Liver (tissue), 9 donors: ENCODE measurements around the gene FETUB. TPM values are rescaled to one million over a fixed set of nuclear protein-coding genes. Genes with fewer than 3 reads are reported as not detected.
"Not testable (repeated sequence)": the region's sequence is repeated elsewhere in the genome, so short reads cannot be mapped to it uniquely, and the experiment has no call there.

ENCODE experiments used
- DNase-seq: peaks from one replicate; pipeline ENCODE4 v3.0.0-alpha.2; 2017; ENCODE audit warnings: low spot score
- H3K27ac ChIP-seq, 2 donors: one replicate each; pipeline ENCODE4 v1.7.0; 2013; ENCODE audit warnings: inconsistent platforms in 2 of 2, low read length in 2 of 2, control low read depth in 1 of 2, low read depth in 1 of 2, mild to moderate bottlenecking in 1 of 2
- H3K27me3 ChIP-seq, 4 donors: one replicate each; pipeline versions ENCODE4 v1.6.1 to v1.7.0; 2013; ENCODE audit warnings: low read length in 3 of 4, inconsistent platforms in 1 of 4, mild to moderate bottlenecking in 1 of 4, moderate library complexity in 1 of 4; ENCODE audit not compliant: control insufficient read depth in 4 of 4, insufficient read depth in 4 of 4
- H3K36me3 ChIP-seq, 4 donors: one replicate each; pipeline versions ENCODE4 v1.6.1 to v1.7.0; 2013; ENCODE audit warnings: low read length in 3 of 4, mild to moderate bottlenecking in 3 of 4, low read depth in 1 of 4, moderate library complexity in 1 of 4; ENCODE audit not compliant: control insufficient read depth in 4 of 4, insufficient read depth in 3 of 4
- H3K4me1 ChIP-seq, 4 donors: one replicate each; pipeline versions ENCODE4 v1.6.1 to v1.7.0; 2013; ENCODE audit warnings: low read length in 3 of 4, mild to moderate bottlenecking in 3 of 4, moderate library complexity in 1 of 4; ENCODE audit not compliant: control insufficient read depth in 4 of 4, insufficient read depth in 4 of 4
- H3K4me3 ChIP-seq, 3 donors: one replicate each; pipeline versions ENCODE4 v1.6.1 to v1.7.0; 2013; ENCODE audit warnings: low read length in 3 of 3, control low read depth in 1 of 3, low read depth in 1 of 3, mild to moderate bottlenecking in 1 of 3
- H3K9ac ChIP-seq, 2 donors: one replicate each; pipeline ENCODE4 v1.7.0; 2013; ENCODE audit warnings: low read length in 2 of 2, mild to moderate bottlenecking in 2 of 2, moderate library complexity in 2 of 2, control low read depth in 1 of 2, low read depth in 1 of 2
- H3K9me3 ChIP-seq, 4 donors: one replicate each; pipeline versions ENCODE4 v1.6.1 to v1.7.0; 2013; ENCODE audit warnings: low read length in 3 of 4; ENCODE audit not compliant: control insufficient read depth in 4 of 4
- EGR1 ChIP-seq, 2 donors: IDR thresholded peaks; 2 replicates each; pipeline ENCODE4 v1.6.1; 2016 to 2018; ENCODE audit warnings: antibody characterized with exemption in 2 of 2, low read depth in 2 of 2
- FOXA1 ChIP-seq: IDR thresholded peaks from 2 replicates; pipeline ENCODE4 v1.6.1; 2016; ENCODE audit warnings: antibody characterized with exemption
- FOXA2 ChIP-seq: IDR thresholded peaks from 2 replicates; pipeline ENCODE4 v1.6.1; 2016; ENCODE audit warnings: antibody characterized with exemption
- GABPA ChIP-seq, 2 donors: IDR thresholded peaks in 1 of 2; conservative IDR thresholded peaks in 1 of 2; 2 replicates each; pipeline ENCODE4 v1.6.1; 2016; ENCODE audit warnings: antibody characterized with exemption in 2 of 2, mild to moderate bottlenecking in 1 of 2, moderate library complexity in 1 of 2
- HNF4A ChIP-seq, 2 donors: conservative IDR thresholded peaks; 2 replicates each; pipeline ENCODE4 v1.6.1; 2016; ENCODE audit warnings: antibody characterized with exemption in 2 of 2, mild to moderate bottlenecking in 2 of 2
- NR2F2 ChIP-seq: IDR thresholded peaks from 2 replicates; pipeline ENCODE4 v1.6.1; 2016; ENCODE audit warnings: antibody characterized with exemption
- RAD21 ChIP-seq, 2 donors: IDR thresholded peaks; 2 replicates each; pipeline ENCODE4 v1.6.1; 2016; ENCODE audit warnings: antibody characterized with exemption in 2 of 2, mild to moderate bottlenecking in 2 of 2
- SP1 ChIP-seq: IDR thresholded peaks from 2 replicates; pipeline ENCODE4 v1.6.1; 2018; ENCODE audit warnings: antibody characterized with exemption, mild to moderate bottlenecking
- WGBS: extraction: QIAGEN DNeasy Blood & Tissue Kit; methylation state at CpG from one replicate; pipeline ENCODE4 v1.1.7; 2013; 5-methylcytosine and 5-hydroxymethylcytosine counted together
- polyA plus RNA-seq, 2 donors: library from polyadenylated mRNA; stranded (reverse) in 1 of 2; unstranded in 1 of 2; fragments of 200-250 nt in 1 of 2; fragments of >200 nt in 1 of 2; fragmentation: Nextera tagmentation in 1 of 2; extraction: Ambion mirVana in 1 of 2; gene quantifications; one replicate each; pipeline versions ENCODE4 v1.2.1 to v1.2.3, GENCODE V29; 2013 to 2015
- total RNA-seq, 2 donors: library from RNA; depleted of rRNA; stranded (reverse); fragments of >200 nt; gene quantifications; one replicate each; pipeline ENCODE4 v1.2.3, GENCODE V29; 2014
- TF ChIP-seq, protein P1 (sequence below): IDR thresholded peaks from 2 replicates; pipeline ENCODE4 v1.6.1; 2016; ENCODE audit warnings: antibody characterized with exemption, mild to moderate bottlenecking
- TF ChIP-seq, protein P2 (sequence below): IDR thresholded peaks from 2 replicates; pipeline ENCODE4 v1.6.1; 2016; ENCODE audit warnings: antibody characterized with exemption
- TF ChIP-seq, protein P3 (sequence below): IDR thresholded peaks from 2 replicates; pipeline ENCODE4 v1.6.1; 2016; ENCODE audit warnings: antibody characterized with exemption
- TF ChIP-seq, protein P4 (sequence below): fragments of 150-350 bp; IDR thresholded peaks from 2 replicates; pipeline ENCODE4 v1.5.1; 2017; ENCODE audit warnings: improper control_type of control experiment, low read depth, low read length; ENCODE audit not compliant: missing input control
- TF ChIP-seq, protein P5 (sequence below): IDR thresholded peaks from 2 replicates; pipeline ENCODE4 v1.6.1; 2016; ENCODE audit warnings: antibody characterized with exemption
- donor health status: healthy.
- donor health status: healthy.
- donor health status: healthy.
- donor health status: healthy.
- donor health status: healthy.

FETUB gene
- total and polyA plus RNA-seq, 4 donors: 3.1 to 28.6 (median 9.4) TPM

DNA sequence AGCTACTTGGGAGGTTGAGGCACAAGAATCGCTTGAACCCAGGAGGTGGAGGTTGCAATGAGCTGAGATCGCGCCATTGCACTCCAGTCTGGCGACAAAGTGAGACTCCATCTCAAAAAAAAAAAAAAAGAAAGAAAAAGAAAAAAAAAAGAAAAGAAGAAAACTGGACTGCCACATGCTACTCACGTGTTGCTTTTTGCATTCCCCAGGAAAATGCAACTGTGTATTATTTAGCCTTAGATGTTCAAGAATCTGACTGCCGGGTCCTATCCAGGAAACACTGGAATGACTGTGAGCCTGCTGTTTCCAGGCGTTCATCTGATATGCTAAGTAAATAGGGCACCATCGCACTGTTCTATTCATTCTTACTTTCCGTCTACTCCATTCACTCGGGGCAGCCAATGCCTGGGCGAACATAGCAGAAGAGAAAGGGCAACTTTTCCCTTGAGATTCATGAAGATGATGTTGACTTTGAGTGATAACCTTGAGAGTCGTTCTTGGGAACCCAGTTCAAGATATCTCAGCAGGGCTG lies 47.0 kb downstream of the FETUB start:
- no peak for DNase-seq
- no peak overlapping the region for H3K27ac ChIP-seq
- H3K4me3 ChIP-seq: no peak overlapping the region
- H3K4me1 ChIP-seq: no peaks in the 10 kb centered on the region
- no peaks in the 10 kb centered on the region for H3K27me3 ChIP-seq
- TF ChIP-seq EGR1 (IDR thresholded peaks at IDR 0.05; ENCODE audit: low read depth in 2 of 2) (no peak), RAD21 (IDR thresholded peaks at IDR 0.05) (no peak), FOXA2 (no peak)
- TF ChIP-seq, protein P1, sequence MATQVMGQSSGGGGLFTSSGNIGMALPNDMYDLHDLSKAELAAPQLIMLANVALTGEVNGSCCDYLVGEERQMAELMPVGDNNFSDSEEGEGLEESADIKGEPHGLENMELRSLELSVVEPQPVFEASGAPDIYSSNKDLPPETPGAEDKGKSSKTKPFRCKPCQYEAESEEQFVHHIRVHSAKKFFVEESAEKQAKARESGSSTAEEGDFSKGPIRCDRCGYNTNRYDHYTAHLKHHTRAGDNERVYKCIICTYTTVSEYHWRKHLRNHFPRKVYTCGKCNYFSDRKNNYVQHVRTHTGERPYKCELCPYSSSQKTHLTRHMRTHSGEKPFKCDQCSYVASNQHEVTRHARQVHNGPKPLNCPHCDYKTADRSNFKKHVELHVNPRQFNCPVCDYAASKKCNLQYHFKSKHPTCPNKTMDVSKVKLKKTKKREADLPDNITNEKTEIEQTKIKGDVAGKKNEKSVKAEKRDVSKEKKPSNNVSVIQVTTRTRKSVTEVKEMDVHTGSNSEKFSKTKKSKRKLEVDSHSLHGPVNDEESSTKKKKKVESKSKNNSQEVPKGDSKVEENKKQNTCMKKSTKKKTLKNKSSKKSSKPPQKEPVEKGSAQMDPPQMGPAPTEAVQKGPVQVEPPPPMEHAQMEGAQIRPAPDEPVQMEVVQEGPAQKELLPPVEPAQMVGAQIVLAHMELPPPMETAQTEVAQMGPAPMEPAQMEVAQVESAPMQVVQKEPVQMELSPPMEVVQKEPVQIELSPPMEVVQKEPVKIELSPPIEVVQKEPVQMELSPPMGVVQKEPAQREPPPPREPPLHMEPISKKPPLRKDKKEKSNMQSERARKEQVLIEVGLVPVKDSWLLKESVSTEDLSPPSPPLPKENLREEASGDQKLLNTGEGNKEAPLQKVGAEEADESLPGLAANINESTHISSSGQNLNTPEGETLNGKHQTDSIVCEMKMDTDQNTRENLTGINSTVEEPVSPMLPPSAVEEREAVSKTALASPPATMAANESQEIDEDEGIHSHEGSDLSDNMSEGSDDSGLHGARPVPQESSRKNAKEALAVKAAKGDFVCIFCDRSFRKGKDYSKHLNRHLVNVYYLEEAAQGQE: no peak
- H3K9me3 ChIP-seq: no peaks in the 10 kb centered on the region
- H3K9ac ChIP-seq: no peak overlapping the region
- H3K36me3 ChIP-seq: no peaks in the 10 kb centered on the region
- WGBS: 85% methylated on average over 12 of the region's 12 CpGs

DNA sequence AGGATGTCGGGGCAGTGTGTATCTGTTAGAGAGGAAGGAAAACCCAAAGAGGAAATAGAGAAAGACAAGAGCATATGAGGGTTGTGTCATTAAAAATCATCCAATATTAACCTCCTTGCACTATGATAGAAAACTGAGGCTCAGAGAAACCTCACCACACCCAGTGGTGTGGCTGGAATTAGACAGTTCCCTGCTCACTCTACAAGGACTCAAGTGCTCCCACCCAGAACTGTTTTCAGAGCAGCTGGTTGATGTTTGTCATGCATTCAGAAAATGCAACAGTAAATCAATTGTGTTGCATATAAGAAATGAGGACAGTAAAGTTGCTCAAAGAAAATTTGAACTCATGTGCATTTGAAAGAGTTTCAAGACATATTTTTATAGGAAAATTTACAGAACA lies 50.1 kb downstream of the FETUB start:
- not testable (repeated sequence) for H3K36me3 ChIP-seq, H3K9ac ChIP-seq, H3K4me3 ChIP-seq, H3K9me3 ChIP-seq, DNase-seq, H3K27me3 ChIP-seq, H3K27ac ChIP-seq, H3K4me1 ChIP-seq
- WGBS: 75% methylated on average over 1 of the region's 1 CpG

DNA sequence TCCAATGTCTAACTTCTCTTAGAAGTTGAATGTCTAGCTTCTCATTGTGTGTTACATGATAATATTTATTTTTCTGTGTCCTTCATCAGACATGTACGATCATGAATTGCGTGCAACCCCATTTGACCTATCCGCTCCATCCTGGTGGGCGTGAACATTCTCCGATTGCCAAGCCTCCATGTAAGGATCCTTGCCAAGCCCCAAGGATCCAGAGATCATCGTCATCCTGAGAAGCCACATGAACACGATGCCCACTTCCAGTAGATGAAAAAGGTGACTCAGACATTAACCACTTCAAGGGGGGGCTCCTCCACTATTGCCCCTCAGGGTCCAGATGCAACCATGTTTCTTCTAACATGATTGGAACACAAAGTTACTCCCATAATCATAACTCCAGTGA lies 51.5 kb downstream of the FETUB start:
- TF ChIP-seq SP1 (no peak), RAD21 (IDR thresholded peaks at IDR 0.05) (no peak), NR2F2 (no peak), FOXA1 (no peak), GABPA (IDR thresholded peaks at IDR 0.05 in 1 of 2, conservative IDR thresholded peaks at IDR 0.05 in 1 of 2) (no peak), HNF4A (conservative IDR thresholded peaks at IDR 0.05) (no peak)
- TF ChIP-seq, protein P2, sequence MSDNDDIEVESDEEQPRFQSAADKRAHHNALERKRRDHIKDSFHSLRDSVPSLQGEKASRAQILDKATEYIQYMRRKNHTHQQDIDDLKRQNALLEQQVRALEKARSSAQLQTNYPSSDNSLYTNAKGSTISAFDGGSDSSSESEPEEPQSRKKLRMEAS: no peak
- TF ChIP-seq, protein P1: no peak
- TF ChIP-seq, protein P3, sequence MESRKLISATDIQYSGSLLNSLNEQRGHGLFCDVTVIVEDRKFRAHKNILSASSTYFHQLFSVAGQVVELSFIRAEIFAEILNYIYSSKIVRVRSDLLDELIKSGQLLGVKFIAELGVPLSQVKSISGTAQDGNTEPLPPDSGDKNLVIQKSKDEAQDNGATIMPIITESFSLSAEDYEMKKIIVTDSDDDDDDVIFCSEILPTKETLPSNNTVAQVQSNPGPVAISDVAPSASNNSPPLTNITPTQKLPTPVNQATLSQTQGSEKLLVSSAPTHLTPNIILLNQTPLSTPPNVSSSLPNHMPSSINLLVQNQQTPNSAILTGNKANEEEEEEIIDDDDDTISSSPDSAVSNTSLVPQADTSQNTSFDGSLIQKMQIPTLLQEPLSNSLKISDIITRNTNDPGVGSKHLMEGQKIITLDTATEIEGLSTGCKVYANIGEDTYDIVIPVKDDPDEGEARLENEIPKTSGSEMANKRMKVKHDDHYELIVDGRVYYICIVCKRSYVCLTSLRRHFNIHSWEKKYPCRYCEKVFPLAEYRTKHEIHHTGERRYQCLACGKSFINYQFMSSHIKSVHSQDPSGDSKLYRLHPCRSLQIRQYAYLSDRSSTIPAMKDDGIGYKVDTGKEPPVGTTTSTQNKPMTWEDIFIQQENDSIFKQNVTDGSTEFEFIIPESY: no peak
- TF ChIP-seq, protein P4, sequence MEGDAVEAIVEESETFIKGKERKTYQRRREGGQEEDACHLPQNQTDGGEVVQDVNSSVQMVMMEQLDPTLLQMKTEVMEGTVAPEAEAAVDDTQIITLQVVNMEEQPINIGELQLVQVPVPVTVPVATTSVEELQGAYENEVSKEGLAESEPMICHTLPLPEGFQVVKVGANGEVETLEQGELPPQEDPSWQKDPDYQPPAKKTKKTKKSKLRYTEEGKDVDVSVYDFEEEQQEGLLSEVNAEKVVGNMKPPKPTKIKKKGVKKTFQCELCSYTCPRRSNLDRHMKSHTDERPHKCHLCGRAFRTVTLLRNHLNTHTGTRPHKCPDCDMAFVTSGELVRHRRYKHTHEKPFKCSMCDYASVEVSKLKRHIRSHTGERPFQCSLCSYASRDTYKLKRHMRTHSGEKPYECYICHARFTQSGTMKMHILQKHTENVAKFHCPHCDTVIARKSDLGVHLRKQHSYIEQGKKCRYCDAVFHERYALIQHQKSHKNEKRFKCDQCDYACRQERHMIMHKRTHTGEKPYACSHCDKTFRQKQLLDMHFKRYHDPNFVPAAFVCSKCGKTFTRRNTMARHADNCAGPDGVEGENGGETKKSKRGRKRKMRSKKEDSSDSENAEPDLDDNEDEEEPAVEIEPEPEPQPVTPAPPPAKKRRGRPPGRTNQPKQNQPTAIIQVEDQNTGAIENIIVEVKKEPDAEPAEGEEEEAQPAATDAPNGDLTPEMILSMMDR: no peak
- TF ChIP-seq, protein P5, sequence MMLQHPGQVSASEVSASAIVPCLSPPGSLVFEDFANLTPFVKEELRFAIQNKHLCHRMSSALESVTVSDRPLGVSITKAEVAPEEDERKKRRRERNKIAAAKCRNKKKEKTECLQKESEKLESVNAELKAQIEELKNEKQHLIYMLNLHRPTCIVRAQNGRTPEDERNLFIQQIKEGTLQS: no peak

More for the DNA sequence above, 51.5 kb downstream of the FETUB start:
- Histone ChIP-seq H3K36me3 (no peaks in the 10 kb centered on the region), H3K27ac (no peak overlapping the region), H3K4me1 (no peaks in the 10 kb centered on the region), H3K27me3 (no peaks in the 10 kb centered on the region), H3K4me3 (no peak overlapping the region), H3K9me3 (no peaks in the 10 kb centered on the region), H3K9ac (no peak overlapping the region)
- DNase-seq: no peak
- 94% methylated on average over 7 of the region's 7 CpGs for WGBS
